Endothelial cell (in vitro differentiated cells): Measurements from ENCODE around the gene UCN. TPM values are rescaled to one million over a fixed set of nuclear protein-coding genes. Genes with fewer than 3 reads are reported as not detected.
A peak's percentile ranks its signal among the peaks of the same experiment; 100 is the strongest.

Source experiments
- DNase-seq: peaks from one replicate; pipeline ENCODE4 v3.0.0; 2021; ENCODE audit warnings: low spot score
- H3K27ac Mint-ChIP-seq: one replicate; pipeline ENCODE4 v1.8.0; 2021; ENCODE audit warnings: mixed read lengths, inconsistent platforms; ENCODE audit not compliant: unreplicated experiment
- H3K27me3 Mint-ChIP-seq: one replicate; pipeline ENCODE4 v1.8.0; 2021; ENCODE audit warnings: mild to moderate bottlenecking, moderate library complexity, mixed read lengths, inconsistent platforms; ENCODE audit not compliant: unreplicated experiment
- H3K36me3 Mint-ChIP-seq: one replicate; pipeline ENCODE4 v1.8.0; 2021; ENCODE audit warnings: mild to moderate bottlenecking, low read depth, mixed read lengths, inconsistent platforms; ENCODE audit not compliant: unreplicated experiment
- H3K4me1 Mint-ChIP-seq: one replicate; pipeline ENCODE4 v1.8.0; 2021; ENCODE audit warnings: mild to moderate bottlenecking, mixed read lengths, inconsistent platforms; ENCODE audit not compliant: unreplicated experiment
- H3K4me3 Mint-ChIP-seq: one replicate; pipeline ENCODE4 v1.8.0; 2021; ENCODE audit warnings: mild to moderate bottlenecking, mixed read lengths, inconsistent platforms; ENCODE audit not compliant: unreplicated experiment
- H3K9me3 Mint-ChIP-seq: one replicate; pipeline ENCODE4 v1.8.0; 2021; ENCODE audit warnings: mixed read lengths, inconsistent platforms; ENCODE audit not compliant: unreplicated experiment
- total RNA-seq: library from RNA; stranded (reverse); fragmentation: NEBNext Ultra II Directional; extraction: Animal tissue kit (Norgen Biotek cat#: 25700); gene quantifications from one replicate; pipeline ENCODE4 v1.2.1, GENCODE V29; 2021; ENCODE audit not compliant: unreplicated experiment
- TF ChIP-seq, protein P1 (sequence below): fragments of 200-600 bp; sonication (generic); IDR thresholded peaks from one replicate; pipeline ENCODE4 v1.5.0; 2021; ENCODE audit warnings: antibody characterized with exemption; ENCODE audit not compliant: unreplicated experiment

Gene UCN
- total RNA-seq, 1 donor from 2014 or later = 1.5 TPM

- H3K36me3 Mint-ChIP-seq = peaks cover 8% of the 10 kb centered on the region
- peaks cover 22% of the 10 kb centered on the region for H3K27me3 Mint-ChIP-seq
- peak overlapping the region; percentile 82 for H3K4me3 Mint-ChIP-seq
- DNase-seq = no peak
- TF ChIP-seq, protein P1, sequence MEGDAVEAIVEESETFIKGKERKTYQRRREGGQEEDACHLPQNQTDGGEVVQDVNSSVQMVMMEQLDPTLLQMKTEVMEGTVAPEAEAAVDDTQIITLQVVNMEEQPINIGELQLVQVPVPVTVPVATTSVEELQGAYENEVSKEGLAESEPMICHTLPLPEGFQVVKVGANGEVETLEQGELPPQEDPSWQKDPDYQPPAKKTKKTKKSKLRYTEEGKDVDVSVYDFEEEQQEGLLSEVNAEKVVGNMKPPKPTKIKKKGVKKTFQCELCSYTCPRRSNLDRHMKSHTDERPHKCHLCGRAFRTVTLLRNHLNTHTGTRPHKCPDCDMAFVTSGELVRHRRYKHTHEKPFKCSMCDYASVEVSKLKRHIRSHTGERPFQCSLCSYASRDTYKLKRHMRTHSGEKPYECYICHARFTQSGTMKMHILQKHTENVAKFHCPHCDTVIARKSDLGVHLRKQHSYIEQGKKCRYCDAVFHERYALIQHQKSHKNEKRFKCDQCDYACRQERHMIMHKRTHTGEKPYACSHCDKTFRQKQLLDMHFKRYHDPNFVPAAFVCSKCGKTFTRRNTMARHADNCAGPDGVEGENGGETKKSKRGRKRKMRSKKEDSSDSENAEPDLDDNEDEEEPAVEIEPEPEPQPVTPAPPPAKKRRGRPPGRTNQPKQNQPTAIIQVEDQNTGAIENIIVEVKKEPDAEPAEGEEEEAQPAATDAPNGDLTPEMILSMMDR = no peak
- no peak overlapping the region for H3K27ac Mint-ChIP-seq
- H3K4me1 Mint-ChIP-seq = peaks cover 26% of the 10 kb centered on the region
- no peaks in the 10 kb centered on the region for H3K9me3 Mint-ChIP-seq
These were observed 43.9 kb downstream of the UCN start for GRCh38 chr2:27264253-27264752.

- H3K27me3 Mint-ChIP-seq = peaks cover 22% of the 10 kb centered on the region
- DNase-seq = no peak
- no peak overlapping the region for H3K27ac Mint-ChIP-seq
These were observed 44.7 kb downstream of the UCN start for GRCh38 chr2:27263287-27264252.

GRCh38 chr2:27262379-27263286 lies 45.6 kb downstream of the UCN start, which contains the start of gene SLC30A3:
TSS of gene SLC30A3 (minus strand) at chr2:27263047. CDS start at chr2:27262906, 141 bp downstream.
- peaks cover 26% of the 10 kb centered on the region for H3K4me1 Mint-ChIP-seq
- peak; percentile 33 for DNase-seq
- peaks cover 22% of the 10 kb centered on the region for H3K27me3 Mint-ChIP-seq
- H3K36me3 Mint-ChIP-seq = peaks cover 8% of the 10 kb centered on the region
- H3K9me3 Mint-ChIP-seq = no peaks in the 10 kb centered on the region
- TF ChIP-seq, protein P1 = no peak
- peak within 1 kb of the TSS; percentile 84 for H3K4me3 Mint-ChIP-seq
- H3K27ac Mint-ChIP-seq = no peak within 1 kb of the TSS

More at GRCh38 chr2:27263287-27264252, 44.7 kb downstream of the UCN start:
- Mint-ChIP-seq H3K4me1 (peaks cover 26% of the 10 kb centered on the region), H3K36me3 (peaks cover 8% of the 10 kb centered on the region), H3K4me3 (peak overlapping the region; percentile 84), H3K9me3 (no peaks in the 10 kb centered on the region)
- TF ChIP-seq, protein P1 = no peak

GRCh38 chr2:27261926-27262298 lies 46.3 kb downstream of the UCN start:
- Mint-ChIP-seq H3K27ac (no peak overlapping the region), H3K9me3 (no peaks in the 10 kb centered on the region), H3K27me3 (peaks cover 22% of the 10 kb centered on the region), H3K4me1 (peaks cover 26% of the 10 kb centered on the region), H3K4me3 (peak overlapping the region; percentile 31), H3K36me3 (peaks cover 8% of the 10 kb centered on the region)
- TF ChIP-seq, protein P1 = no peak
- no peak for DNase-seq
